Renal cortex interstitium (tissue), 11 donors: Measurements from ENCODE around the gene POLD4. TPM values are rescaled to one million over a fixed set of nuclear protein-coding genes. Genes with fewer than 3 reads are reported as not detected.

Source experiments
- DNase-seq, 11 donors: peaks; one replicate each; pipeline ENCODE4 v3.0.0-alpha.2; 2013; ENCODE audit warnings: low read depth in 9 of 11, low spot score in 4 of 11; ENCODE audit errors: extremely low read depth in 1 of 11
- polyA plus RNA-seq, 3 donors: library from polyadenylated mRNA; unstranded; fragments of 120-200 nt; gene quantifications; one replicate each; pipeline ENCODE4 v1.2.1, GENCODE V29; 2013; ENCODE audit not compliant: insufficient read length in 3 of 3

The POLD4 gene
- polyA plus RNA-seq, 3 donors: 16.3 to 38.7 (median 26.0) TPM

DNA sequence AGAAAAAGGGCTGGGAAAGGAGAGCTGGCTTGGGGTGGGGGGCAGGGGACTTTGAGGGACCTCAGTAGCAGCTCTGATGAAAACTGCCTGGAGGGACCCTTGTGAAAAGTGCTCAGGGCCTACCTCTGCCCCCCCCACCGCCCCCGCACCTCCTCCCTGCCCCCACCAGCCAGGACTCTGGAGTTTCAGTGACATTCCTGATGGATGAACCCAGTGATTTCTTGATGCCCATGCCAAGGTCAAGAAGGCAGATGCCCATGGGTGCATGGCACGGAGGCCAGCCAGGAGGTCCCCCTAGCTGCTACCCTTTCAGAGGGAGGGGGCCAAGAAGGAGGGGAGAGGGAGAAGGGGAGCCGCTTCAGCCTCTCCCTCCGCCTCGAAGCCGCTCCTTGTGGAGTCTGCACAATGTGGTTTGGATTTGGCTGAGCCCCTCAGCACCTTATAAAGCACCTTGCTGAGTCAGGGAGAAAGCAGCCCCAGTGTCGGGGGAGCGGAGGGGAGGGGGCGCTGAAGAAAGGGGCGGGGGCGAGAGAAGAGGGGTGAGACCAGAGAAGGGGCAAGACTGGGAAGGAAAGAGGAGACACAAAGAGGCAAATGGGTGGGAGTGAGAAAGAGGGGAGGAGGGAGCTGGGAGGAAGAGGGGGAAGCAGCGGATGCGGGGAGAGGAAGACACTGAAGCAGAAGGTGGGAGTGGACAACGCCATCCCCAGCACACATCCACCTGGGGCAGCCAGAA is 22.1 kb upstream of the POLD4 start:
- no peak for DNase-seq

DNA sequence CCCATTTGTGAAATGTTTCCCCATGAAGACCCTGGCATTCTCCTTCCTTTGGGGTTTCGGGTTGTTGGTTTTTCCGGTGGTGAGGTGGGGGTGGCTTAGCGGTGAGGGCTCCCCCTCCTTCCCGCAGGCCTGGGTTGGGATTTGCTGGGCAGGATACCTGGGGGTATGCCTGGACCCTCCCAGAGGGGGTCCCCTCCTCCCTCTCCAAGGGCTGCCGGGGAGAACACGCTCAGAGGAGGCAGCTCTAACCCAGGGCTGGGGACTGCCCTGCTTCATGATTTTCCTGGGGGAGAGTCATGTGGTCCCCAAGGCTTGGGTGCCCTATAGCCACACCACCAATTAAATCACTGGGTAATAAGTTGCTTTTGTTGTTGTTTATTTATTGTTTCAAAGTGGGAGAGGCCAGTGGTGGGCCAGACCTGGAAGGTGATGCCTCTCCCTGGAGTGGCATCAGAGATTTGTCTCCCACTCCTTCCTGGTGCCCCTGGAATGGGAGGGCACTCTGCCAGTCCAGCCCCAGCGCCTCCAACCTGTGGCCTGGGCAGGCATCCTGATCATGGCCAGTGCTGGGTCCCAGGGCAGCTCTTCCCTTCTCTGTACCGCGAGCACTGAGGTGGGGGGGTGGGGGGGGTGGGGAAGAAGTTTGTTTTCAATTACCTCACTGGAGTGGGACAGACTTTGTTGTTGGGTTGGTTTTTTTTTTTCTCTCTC is 21.4 kb upstream of the POLD4 start:
- no peak for DNase-seq

DNA sequence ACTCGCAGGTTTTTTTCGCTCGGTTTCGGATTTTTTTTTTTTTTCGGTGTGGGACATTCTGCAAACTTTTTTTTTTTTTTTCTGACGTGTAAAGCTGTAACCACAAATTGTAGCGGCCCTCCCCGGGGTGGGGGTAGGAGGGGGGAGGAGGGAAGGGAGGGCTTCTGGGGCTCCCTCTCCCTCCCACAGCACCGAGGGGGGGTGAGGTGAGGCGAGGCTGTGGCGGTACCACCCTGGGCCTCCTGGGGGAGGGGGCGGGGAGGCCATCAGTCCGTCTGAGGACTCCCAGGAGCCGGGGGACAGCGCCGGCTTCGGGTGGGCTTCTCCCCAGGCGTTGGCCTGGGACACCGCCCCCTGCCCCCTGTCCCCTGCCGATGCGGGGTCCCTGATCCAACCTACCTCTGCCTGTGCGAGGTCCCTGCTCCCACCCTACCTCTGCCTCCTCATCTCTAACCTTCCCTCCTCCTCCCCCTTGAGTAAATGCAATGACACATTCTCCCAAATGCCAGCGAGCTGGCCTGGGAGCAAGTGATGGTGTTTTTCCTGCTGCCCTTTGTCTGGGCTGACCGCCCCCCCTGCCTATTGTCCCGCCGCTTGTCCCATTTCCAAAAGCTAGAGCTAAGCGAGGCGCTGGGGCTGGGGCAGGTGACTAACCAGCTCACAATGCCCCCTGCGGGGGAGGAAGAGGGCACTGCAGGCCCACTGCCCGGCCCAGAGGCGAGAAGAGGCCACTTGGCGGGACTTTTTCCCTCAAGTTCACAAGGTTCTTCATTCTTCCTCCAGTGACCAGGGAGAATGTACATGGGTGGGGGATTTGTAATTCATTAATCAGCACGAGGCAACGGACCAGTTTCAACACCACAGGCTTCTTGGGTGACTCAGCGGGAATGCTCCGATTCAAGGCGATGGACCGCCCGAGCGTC is 20.6 kb upstream of the POLD4 start:
- DNase-seq: peak in 3 of 11 donors; percentile 60 to 80 (median 73)

DNA sequence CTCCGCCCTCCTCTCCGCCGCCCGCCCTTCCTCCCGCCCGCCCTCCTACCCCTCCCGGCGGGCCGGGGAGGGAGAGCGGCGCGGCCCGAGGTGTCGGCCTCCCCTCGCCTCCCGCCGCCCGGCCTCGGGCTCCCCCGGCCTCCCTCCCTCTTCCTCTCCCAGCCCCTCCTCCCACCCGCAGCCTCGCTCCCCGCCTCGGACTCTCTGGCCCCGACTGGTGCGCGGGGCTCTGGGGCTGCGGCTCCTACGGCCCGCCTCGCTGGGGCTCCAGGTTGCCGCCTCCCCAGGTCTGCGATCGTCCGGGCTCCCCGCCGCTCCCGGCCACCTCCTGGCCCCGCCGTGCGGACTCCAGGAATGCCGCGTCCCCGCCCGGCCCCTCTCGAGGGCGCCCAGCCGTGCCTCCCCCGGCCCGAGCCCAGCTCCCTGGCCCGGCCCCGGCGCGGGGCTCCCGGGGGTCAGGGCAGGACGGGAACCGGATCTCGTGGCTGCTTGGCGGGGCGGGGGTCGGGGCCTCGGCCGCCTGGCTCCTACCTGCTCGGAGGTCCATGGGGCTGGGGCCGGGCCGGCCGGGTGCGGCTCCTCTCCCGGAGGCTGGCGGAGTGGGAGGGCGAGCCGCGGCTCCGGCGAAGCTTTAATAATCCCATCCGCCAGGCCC is 19.8 kb upstream of the POLD4 start, which contains the start of gene CLCF1:
Gene CLCF1 (minus strand): TSS at position 606 of the 655 bp plus-strand sequence. CDS start 59 bp downstream, at position 547.
- peak in 2 of 11 donors; percentile 73 to 77 for DNase-seq

DNA sequence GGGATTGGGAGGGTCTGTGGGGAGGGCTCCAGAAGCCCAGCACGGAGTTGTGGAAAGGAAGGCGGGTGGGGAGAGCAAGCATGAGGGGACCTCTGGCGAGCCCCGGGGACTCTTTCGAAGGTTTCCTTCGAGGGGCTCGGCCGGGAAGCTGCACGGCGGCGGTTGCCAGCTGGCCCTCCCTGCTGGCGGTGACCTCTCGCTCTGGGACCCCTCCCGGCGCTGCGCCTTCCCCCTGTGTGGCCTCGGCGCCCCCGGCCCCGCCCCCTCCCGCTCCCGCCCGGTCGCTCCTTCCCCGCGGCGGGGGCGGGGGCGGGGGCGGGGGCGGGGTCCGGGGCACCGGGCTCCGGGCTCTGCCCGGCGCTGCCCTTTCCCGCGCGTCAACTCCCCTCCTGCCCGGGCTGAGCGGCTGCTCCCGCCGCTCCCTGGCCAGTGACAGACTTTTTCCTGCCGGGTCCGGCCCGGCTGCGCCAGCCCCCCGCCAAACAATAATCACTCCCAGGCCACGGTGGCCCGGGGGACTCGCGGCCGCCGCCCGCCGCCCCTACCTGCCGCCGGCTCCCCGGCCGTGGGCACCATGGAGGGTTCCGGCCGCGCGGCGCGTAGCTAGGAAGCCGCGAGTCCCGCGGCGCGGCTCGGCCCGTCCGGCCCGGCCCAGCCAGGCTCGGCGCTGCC is 19.1 kb upstream of the POLD4 start:
- DNase-seq: no peak

DNA sequence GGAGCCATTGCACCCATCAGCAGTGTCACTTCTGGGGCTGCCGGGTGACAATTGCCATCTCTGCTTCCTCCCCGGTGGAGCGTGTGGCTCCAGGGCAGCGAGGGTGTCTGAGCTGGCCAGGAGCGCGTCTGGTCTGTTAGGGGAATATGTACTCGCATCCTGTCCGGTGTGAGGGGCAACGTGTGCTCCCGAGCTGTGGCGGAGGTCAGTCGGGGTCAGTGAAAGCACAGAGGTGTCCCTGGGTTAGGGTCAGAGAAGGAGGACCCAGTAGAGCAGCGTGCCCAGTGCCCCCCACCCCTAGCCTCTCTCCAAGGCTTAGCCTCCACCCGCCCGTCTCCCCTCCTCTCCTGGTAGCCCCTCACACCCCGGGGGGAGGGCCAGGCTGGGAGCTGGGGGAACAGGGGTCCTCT is 18.6 kb upstream of the POLD4 start:
- no peak for DNase-seq

DNA sequence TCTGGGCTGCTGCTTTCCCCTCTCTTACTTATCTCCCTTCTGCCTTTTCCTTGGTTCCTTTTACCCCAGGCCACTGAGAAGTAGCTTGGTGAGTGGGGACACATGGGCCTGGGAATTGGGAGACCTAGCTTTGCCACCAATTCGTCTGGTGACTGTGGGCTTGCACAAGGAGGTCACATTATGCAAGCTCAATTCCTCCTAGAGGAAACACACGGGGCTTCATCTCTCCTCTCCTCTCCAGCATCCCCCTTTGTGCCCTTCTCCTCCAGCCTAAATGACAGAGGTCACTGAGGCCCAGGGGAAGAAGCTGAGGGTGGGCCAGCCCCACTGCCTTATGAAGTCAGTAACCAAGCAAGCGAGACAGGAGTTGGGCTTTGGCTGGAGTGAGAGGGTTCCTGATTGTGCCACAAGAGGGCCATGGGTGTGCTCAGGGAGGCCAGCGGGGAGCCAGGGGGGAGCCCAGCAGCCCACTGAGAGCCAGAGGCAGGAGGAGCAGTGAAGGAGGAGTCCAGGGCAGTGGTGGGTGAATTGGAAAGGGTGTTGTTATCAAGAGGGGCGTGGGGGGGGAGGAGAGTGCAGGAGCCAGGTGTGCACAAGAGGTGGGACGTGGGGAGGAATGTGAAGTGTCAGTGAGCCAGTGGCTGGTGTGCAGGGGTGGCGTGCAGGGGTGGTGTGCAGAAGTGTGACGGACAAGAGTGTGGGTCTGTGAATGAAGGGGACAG is 18.0 kb upstream of the POLD4 start:
- DNase-seq: peak in 1 of 11 donors; percentile 46

DNA sequence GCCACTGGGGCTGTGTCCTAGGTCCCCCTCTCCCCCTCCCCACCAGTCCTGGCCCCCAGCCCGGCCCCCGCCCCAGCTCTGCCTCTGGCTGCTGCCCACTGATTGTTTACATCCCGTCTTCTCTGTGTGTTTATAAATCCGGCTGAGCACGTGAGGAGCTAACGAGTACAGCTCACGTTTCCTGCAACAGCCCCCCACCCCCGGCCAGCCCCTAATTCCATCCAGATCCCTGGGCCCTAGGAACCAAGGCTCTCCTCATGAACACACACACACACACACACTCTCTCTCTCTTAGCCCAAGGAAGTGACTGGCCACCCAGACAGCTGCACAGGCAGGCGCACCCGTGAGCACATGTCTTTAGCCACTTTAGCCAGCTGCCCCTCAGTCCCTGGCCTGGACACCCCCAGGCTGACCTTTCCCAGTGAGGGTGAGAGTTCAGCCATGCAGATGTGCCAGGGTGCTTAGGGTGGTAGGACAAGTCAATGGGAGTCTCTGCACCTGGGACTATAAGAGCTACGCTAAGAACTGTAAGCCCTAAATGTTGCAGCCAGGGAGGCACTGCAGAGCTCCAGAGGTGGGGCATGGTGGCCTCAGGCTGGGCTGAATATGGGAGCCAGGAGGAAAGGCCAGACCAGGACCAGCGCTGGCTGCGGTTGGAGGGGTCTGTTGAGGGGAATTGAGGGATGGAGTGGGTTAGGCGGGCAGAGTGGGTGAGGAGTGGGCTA is 17.2 kb upstream of the POLD4 start:
- no peak for DNase-seq

DNA sequence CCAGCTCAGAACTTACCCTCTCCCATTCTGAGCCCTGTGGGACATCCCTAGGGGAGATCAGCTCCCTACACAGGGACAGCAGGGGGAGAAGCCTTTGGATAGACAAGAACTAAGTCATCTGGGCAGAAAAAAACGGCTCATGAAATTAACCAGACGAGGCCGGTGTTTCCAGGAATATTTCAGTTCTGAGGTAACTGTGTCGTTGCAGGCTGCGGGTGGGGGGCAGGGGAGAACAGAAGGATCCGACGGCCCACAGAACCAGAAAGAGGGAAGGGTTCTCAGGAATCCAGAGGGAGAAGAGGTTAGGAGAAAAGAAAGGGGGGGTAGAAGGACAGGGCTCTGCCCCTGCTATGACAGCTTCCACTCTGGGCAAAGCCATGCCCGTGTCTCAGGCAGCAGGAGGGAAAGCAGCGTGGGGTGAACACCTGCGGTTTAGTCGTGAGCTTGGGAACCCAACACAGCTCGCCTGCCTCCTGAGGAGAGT is 16.5 kb upstream of the POLD4 start:
- DNase-seq: no peak

DNA sequence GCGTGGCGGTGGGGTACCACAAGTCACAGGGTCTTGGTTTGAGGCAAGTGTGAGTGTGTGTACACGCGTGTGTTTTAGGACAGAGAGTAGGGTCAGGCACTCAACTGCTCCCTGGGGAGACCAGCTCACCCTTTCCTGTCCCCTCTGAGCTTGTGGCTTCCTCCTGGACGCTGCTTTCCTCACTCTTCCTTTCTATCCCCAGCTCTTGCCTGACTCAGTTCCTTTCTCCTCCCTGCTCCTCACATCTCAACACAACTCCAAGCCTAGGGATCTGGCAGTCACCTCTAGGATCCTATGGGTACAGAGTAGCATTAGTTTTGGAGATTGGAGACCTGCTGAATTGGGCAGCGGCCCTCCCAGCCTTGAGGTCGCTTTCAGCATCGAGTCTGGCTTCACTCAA is 15.9 kb upstream of the POLD4 start:
- DNase-seq: no peak

DNA sequence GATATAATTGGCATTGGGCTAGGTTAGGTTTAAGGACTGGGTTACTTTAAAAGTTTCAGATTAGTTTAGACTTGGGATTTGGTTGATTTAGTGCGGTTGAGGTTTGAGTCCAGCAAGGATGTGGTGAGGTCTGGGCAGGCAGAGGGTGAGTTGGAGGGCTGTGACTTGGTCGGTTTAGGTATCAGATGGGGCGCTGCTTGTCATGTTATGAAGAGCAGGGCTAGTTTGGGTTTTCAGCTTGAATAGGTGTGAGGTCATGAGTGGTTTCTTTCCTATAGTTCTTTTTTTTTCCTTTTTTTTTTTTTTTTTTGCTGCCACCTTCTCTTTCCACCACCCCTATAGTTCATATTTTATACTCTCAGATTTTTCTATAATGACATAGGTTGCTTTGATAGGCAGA is 15.3 kb upstream of the POLD4 start:
- no peak for DNase-seq

DNA sequence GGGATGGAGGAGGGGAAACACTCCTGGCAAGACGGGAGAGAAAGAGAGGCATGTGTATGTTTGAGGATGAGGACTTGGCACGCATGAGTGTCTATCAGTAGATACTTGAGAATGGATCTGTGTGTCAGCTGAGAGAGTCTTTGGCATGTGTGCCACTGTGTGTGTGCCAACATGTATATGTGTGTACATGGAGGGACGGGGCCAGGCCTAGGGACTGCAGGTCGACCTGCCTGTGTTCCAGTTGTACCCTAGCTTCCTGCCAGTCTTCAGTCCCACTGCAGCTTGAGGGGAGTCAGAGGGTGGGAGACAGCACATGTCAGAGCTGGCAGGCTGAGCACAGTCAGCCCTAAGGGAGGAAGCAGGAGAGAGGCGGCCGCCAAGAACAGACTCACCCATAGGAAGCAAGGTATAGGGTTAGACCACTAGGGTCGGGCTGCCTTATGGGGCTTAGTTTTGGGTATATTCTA is 14.4 kb upstream of the POLD4 start:
- no peak for DNase-seq

DNA sequence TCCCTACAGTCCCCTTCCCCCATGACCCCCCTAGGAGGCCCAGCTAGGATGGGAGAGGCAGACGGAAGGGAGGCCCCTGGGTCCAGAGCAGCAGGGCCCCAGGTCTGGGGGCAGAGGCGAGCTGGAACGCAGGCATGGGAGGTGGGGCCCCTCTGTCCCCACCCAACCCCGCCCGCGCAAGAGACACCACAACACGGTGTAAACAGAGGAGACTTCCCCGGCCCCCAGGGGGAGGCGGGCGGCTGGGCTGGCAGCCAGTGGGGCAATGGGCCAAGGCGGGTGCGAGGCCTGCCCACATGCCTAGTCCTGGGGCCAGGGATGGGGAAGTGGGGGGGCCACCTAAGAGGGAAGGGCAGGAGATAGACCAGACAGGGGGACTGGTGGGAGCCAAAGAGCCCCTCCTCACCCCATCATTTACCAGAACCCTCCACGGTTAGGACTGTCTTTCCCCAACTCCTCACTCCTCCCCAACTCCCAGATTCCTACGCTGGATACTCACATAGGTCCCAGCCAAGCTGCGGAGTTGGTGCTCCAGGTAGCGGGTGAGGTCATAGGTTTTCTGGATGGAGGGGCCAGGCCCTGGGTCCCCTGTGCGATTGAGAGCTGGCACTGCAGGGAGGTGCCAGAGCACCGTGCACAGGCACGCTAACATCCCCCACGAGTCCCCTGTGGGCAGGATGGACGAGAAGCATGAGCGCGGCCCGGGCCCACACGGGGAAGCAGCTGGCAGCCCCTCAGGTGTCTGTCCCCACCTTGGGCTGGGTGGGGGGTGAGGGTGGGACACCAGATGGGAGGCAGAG is 13.8 kb upstream of the POLD4 start:
- DNase-seq: no peak

DNA sequence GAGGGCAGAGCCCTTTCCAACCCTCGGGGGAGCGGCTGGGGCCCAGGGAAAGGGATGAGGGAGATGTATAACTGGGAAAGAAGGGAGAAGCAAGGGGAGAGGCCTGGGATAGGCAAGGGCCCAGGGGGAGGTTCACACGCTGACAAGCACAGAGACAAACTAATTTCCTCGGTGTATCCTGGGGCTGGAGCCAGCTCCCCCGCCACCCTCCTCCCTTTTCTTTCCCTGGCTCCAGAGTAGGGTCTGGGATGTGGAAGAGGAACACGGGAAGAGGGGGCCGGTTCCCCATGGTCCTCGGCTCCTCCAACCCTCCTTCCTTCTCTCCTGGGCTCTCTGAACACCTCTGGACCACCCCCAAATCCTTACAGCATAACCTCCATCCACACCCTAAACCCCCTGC is 13.2 kb upstream of the POLD4 start:
- no peak for DNase-seq

DNA sequence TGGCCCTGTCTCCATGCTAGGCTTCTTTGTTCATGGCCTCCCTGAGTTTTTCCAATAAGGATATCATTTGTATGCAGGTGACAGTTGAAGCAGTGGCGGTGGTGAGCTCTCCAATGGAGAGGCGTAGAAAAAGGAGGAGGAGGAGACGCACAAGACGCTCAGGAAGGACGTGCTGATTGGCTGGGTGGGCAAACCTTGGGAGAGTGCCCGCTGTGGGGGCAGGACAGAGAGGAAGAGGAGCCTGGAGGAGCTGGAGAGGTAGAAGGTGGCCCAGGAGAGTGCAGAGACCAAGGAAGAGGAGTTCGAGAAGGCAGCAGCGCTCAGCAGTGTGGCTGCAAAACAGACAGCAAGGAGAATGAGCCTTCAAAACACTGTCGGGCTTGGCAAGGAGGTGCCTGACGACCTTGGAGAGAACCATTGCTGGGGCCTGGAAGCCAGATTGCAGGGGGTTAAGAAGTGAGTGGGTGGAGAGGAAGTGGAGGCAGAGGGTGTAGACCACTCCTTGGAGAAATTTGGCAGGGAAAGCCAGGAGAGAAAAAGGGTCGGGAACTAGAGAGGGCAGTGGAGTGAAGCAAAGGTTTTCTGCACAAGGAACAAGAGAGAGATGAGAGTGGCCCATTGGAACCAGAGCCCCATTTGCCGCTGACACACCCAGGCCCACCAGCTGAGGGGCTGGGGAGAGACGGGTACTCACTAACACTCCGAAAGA is 12.5 kb upstream of the POLD4 start:
- DNase-seq: no peak
